Measurements from ENCODE around the gene OCLN. TPM values are rescaled to one million over a fixed set of nuclear protein-coding genes. Genes with fewer than 3 reads are reported as not detected.
"Not testable (repeated sequence)": the region's sequence is repeated elsewhere in the genome, so short reads cannot be mapped to it uniquely, and the experiment has no call there.

Gene OCLN
- total RNA-seq, 1 donor from 2014 or later: 0.11 TPM

GRCh38 chr5:69497006-69497520, 4.5 kb downstream of the OCLN start:
- Mint-ChIP-seq H3K4me1 (ENCODE audit: low read depth) (peaks cover 2% of the 10 kb centered on the region), H3K27ac (no peak overlapping the region), H3K36me3 (ENCODE audit: low read depth) (no peaks in the 10 kb centered on the region), H3K4me3 (ENCODE audit: low read depth) (no peak overlapping the region), H3K9me3 (no peaks in the 10 kb centered on the region), H3K27me3 (ENCODE audit: low read depth) (peaks cover 35% of the 10 kb centered on the region)
- intact Hi-C loops (cut with micrococcal nuclease): no loop called here
- no peak for DNase-seq (ENCODE audit: low spot score)

GRCh38 chr5:69498384-69498783, 5.8 kb downstream of the OCLN start:
- no peak overlapping the region for H3K27ac Mint-ChIP-seq
- no peak overlapping the region for H3K4me3 Mint-ChIP-seq (ENCODE audit: low read depth)
- no peaks in the 10 kb centered on the region for H3K36me3 Mint-ChIP-seq (ENCODE audit: low read depth)
- no peaks in the 10 kb centered on the region for H3K4me1 Mint-ChIP-seq (ENCODE audit: low read depth)
- intact Hi-C loops (cut with micrococcal nuclease): no loop called here
- no peaks in the 10 kb centered on the region for H3K9me3 Mint-ChIP-seq
- no peak for DNase-seq (ENCODE audit: low spot score)
- H3K27me3 Mint-ChIP-seq (ENCODE audit: low read depth): peaks cover 32% of the 10 kb centered on the region

- Mint-ChIP-seq H3K4me1 (ENCODE audit: low read depth) (no peaks in the 10 kb centered on the region), H3K4me3 (ENCODE audit: low read depth) (no peak overlapping the region), H3K27me3 (ENCODE audit: low read depth) (peaks cover 11% of the 10 kb centered on the region), H3K9me3 (no peaks in the 10 kb centered on the region), H3K36me3 (ENCODE audit: low read depth) (no peaks in the 10 kb centered on the region), H3K27ac (no peak overlapping the region)
- no peak for DNase-seq (ENCODE audit: low spot score)
- intact Hi-C loops (cut with micrococcal nuclease): no loop called here
These were observed 9.8 kb downstream of the OCLN start for GRCh38 chr5:69502367-69502766.

GRCh38 chr5:69502767-69503488, 10.3 kb downstream of the OCLN start:
- intact Hi-C loops (cut with micrococcal nuclease): no loop called here
- Mint-ChIP-seq H3K4me1 (ENCODE audit: low read depth) (no peaks in the 10 kb centered on the region), H3K36me3 (ENCODE audit: low read depth) (no peaks in the 10 kb centered on the region), H3K9me3 (no peaks in the 10 kb centered on the region), H3K4me3 (ENCODE audit: low read depth) (no peak overlapping the region), H3K27me3 (ENCODE audit: low read depth) (peaks cover 11% of the 10 kb centered on the region), H3K27ac (no peak overlapping the region)
- DNase-seq (ENCODE audit: low spot score): no peak

GRCh38 chr5:69504036-69504435, 11.4 kb downstream of the OCLN start:
- Mint-ChIP-seq H3K36me3 (ENCODE audit: low read depth) (no peaks in the 10 kb centered on the region), H3K4me3 (ENCODE audit: low read depth) (no peak overlapping the region), H3K4me1 (ENCODE audit: low read depth) (no peaks in the 10 kb centered on the region), H3K27me3 (ENCODE audit: low read depth) (peaks cover 11% of the 10 kb centered on the region), H3K9me3 (no peaks in the 10 kb centered on the region), H3K27ac (no peak overlapping the region)
- DNase-seq (ENCODE audit: low spot score): no peak
- intact Hi-C loops (cut with micrococcal nuclease): no loop called here

GRCh38 chr5:69505306-69505705, 12.7 kb downstream of the OCLN start:
- Mint-ChIP-seq H3K27me3 (ENCODE audit: low read depth) (peaks cover 11% of the 10 kb centered on the region), H3K4me1 (ENCODE audit: low read depth) (no peaks in the 10 kb centered on the region), H3K4me3 (ENCODE audit: low read depth) (no peak overlapping the region), H3K9me3 (no peaks in the 10 kb centered on the region), H3K27ac (no peak overlapping the region), H3K36me3 (ENCODE audit: low read depth) (no peaks in the 10 kb centered on the region)
- intact Hi-C loops (cut with micrococcal nuclease): no loop called here
- no peak for DNase-seq (ENCODE audit: low spot score)

GRCh38 chr5:69509212-69509611, 16.6 kb downstream of the OCLN start:
- no peak overlapping the region for H3K4me3 Mint-ChIP-seq (ENCODE audit: low read depth)
- intact Hi-C loops (cut with micrococcal nuclease): no loop called here
- H3K27me3 Mint-ChIP-seq (ENCODE audit: low read depth): no peaks in the 10 kb centered on the region
- no peak overlapping the region for H3K27ac Mint-ChIP-seq
- DNase-seq (ENCODE audit: low spot score): no peak
- H3K36me3 Mint-ChIP-seq (ENCODE audit: low read depth): no peaks in the 10 kb centered on the region
- H3K4me1 Mint-ChIP-seq (ENCODE audit: low read depth): no peaks in the 10 kb centered on the region
- H3K9me3 Mint-ChIP-seq: no peaks in the 10 kb centered on the region

GRCh38 chr5:69510694-69511093, 18.1 kb downstream of the OCLN start:
- DNase-seq (ENCODE audit: low spot score): no peak
- intact Hi-C loops (cut with micrococcal nuclease): no loop called here
- no peaks in the 10 kb centered on the region for H3K9me3 Mint-ChIP-seq
- no peak overlapping the region for H3K27ac Mint-ChIP-seq
- no peak overlapping the region for H3K4me3 Mint-ChIP-seq (ENCODE audit: low read depth)
- H3K4me1 Mint-ChIP-seq (ENCODE audit: low read depth): no peaks in the 10 kb centered on the region
- no peaks in the 10 kb centered on the region for H3K36me3 Mint-ChIP-seq (ENCODE audit: low read depth)
- H3K27me3 Mint-ChIP-seq (ENCODE audit: low read depth): no peaks in the 10 kb centered on the region

- DNase-seq (ENCODE audit: low spot score): no peak
- Mint-ChIP-seq H3K4me3 (ENCODE audit: low read depth) (no peak overlapping the region), H3K27ac (no peak overlapping the region), H3K36me3 (ENCODE audit: low read depth) (no peaks in the 10 kb centered on the region), H3K27me3 (ENCODE audit: low read depth) (no peaks in the 10 kb centered on the region), H3K4me1 (ENCODE audit: low read depth) (no peaks in the 10 kb centered on the region), H3K9me3 (no peaks in the 10 kb centered on the region)
- intact Hi-C loops (cut with micrococcal nuclease): no loop called here
These were observed 20.2 kb downstream of the OCLN start for GRCh38 chr5:69512740-69513260.

GRCh38 chr5:69515570-69515969, 23.0 kb downstream of the OCLN start:
- H3K27ac Mint-ChIP-seq; H3K4me1 Mint-ChIP-seq (ENCODE audit: low read depth); DNase-seq (ENCODE audit: low spot score); H3K9me3 Mint-ChIP-seq; H3K36me3 Mint-ChIP-seq (ENCODE audit: low read depth); H3K27me3 Mint-ChIP-seq (ENCODE audit: low read depth); H3K4me3 Mint-ChIP-seq (ENCODE audit: low read depth); intact Hi-C loops (cut with micrococcal nuclease): not testable (repeated sequence)

- no peaks in the 10 kb centered on the region for H3K27me3 Mint-ChIP-seq (ENCODE audit: low read depth)
- no peak for DNase-seq (ENCODE audit: low spot score)
- H3K36me3 Mint-ChIP-seq (ENCODE audit: low read depth): no peaks in the 10 kb centered on the region
- intact Hi-C loops (cut with micrococcal nuclease): no loop called here
- H3K27ac Mint-ChIP-seq: no peak overlapping the region
- H3K4me3 Mint-ChIP-seq (ENCODE audit: low read depth): no peak overlapping the region
- no peaks in the 10 kb centered on the region for H3K4me1 Mint-ChIP-seq (ENCODE audit: low read depth)
- H3K9me3 Mint-ChIP-seq: no peaks in the 10 kb centered on the region
These were observed 24.2 kb downstream of the OCLN start for GRCh38 chr5:69516769-69517168.

- no peak overlapping the region for H3K27ac Mint-ChIP-seq
- no peaks in the 10 kb centered on the region for H3K9me3 Mint-ChIP-seq
- no peaks in the 10 kb centered on the region for H3K36me3 Mint-ChIP-seq (ENCODE audit: low read depth)
- intact Hi-C loops (cut with micrococcal nuclease): no loop called here
- H3K4me3 Mint-ChIP-seq (ENCODE audit: low read depth): no peak overlapping the region
- no peaks in the 10 kb centered on the region for H3K4me1 Mint-ChIP-seq (ENCODE audit: low read depth)
- no peaks in the 10 kb centered on the region for H3K27me3 Mint-ChIP-seq (ENCODE audit: low read depth)
- no peak for DNase-seq (ENCODE audit: low spot score)
These were observed 25.2 kb downstream of the OCLN start for GRCh38 chr5:69517763-69518212.

- intact Hi-C loops (cut with micrococcal nuclease): no loop called here
- Mint-ChIP-seq H3K27me3 (ENCODE audit: low read depth) (no peaks in the 10 kb centered on the region), H3K4me1 (ENCODE audit: low read depth) (no peaks in the 10 kb centered on the region)
These were observed 26.7 kb downstream of the OCLN start for GRCh38 chr5:69519285-69519684.

More at GRCh38 chr5:69519285-69519684, 26.7 kb downstream of the OCLN start:
- Mint-ChIP-seq H3K36me3 (ENCODE audit: low read depth) (no peaks in the 10 kb centered on the region), H3K4me3 (ENCODE audit: low read depth) (no peak overlapping the region), H3K9me3 (no peaks in the 10 kb centered on the region), H3K27ac (no peak overlapping the region)
- DNase-seq (ENCODE audit: low spot score): no peak

All from activated T-helper 2 cell treated with anti-CD3 and anti-CD28 coated beads, Interferon-gamma antibody, Interleukin-2, Interleukin-4, amounts not matched to agents 10 μg/mL and 5 μg/mL and 100 μg/mL, durations not matched to agents 14 hours and 24 hours and 36 hours (primary cell).